Measurements from ENCODE around the gene FITM2.
"Not testable (repeated sequence)": the region's sequence is repeated elsewhere in the genome, so short reads cannot be mapped to it uniquely, and the experiment has no call there.

FITM2 gene

GRCh38 chr20:44331201-44331600 lies 20.2 kb upstream of the FITM2 start:
- no peak for DNase-seq

GRCh38 chr20:44328428-44328827 lies 17.4 kb upstream of the FITM2 start:
- DNase-seq, result no peak

DNA sequence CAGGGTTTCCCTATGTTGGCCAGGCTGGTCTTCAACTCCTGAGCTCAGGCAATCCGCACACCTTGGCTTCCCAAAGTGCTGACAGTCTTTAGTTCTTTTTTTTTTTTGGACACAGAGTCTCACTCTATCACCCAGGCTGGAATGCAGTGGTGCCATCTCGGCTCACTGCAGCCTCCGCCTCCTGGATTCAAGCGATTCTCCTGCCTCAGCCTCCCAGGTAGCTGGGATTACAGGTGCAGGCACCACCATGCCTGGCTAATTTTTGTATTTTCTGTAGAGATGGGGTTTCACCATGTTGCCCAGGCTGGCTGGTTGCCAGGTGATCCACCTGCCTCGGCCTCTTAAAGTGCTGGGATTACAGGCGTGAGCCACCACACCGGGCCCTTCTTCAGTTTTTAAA lies 16.7 kb upstream of the FITM2 start:
- DNase-seq, result not testable (repeated sequence)

DNA sequence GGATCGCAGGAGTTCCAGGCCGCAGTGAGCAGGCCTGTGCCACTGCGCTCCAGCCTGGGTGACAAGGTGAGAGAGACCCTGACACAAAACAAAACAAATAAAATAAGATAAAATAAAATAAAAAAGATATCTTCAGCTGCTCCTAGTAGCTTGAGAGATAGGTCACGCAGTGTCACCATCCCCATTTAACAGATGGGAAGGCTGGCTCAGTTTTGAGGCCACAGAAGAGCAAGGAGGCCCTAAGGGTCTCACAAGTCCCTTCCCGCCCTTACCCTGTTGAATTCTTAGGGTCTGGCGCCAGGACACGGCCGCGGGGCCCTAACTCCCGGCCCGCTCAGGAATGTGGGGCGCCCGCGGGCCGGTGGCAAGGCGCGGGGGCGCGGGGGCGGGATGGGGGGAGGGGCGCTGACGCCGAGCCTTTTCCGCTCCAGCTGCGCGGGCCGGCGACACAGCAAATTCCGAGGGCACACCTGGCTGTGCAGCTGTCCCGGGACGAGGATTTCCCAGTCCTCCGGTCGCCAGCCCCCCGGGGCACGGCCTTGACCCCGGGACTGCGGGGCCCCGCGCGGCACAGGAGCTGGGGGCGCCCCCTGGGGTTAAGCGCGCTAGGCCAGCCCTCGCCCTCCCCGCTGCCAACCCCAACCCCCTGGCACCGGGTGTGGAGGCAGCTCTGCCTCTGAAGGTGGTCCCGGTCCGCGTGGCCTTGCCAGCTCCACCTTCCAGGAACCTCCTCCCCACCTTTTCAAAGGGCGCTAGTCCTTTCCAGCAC lies 15.6 kb upstream of the FITM2 start:
- no peak for DNase-seq

DNA sequence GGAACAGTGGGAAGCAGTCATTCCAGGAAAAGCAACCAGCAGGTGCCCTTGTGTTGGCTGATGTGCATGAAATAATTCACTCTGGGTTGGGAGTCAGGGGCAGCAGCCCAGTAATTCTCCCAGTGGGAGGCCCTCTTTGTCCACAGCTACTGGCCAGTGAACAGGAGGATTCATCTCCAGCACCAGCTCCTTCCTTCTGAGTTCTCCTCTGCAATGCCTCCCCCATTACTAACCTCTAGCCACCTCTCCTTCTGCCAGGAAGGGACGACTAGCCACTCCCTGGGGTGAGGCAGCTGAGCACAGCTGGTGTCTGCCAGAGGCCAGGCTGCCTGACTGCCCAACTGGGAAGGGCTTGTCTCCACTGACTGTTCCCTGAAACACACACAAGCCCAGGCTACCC lies 13.3 kb upstream of the FITM2 start:
- DNase-seq, result no peak

DNA sequence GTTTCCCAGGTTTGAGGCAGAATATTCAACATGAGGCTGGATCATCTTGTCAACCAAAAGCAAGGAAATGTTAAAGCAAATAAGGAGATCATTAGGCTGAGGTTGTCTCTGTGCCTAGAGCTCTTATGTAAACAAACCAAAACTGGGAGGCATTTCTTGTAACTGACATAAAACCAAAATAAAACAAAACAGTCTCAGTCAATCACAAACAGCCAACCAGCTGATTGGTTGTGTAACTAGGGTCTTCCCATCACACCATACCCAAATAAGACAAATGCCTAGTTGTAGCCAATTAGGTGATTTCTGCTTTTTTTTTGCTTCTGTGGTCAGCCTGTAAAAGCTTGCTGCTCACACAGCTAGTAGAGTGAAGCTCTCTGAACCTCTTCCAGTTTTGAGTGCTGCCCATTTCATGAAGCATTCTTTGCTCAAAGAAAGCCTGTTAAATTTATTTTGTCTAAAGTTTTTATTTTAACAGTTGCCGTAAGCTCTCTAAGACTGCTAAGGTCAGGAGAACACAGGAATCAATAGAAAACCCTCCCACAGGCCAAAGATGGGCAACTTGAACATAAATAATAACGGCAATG lies 8.9 kb upstream of the FITM2 start:
- DNase-seq, result no peak

- no peak for DNase-seq
Measured at GRCh38 chr20:44314870-44315269, 3.9 kb upstream of the FITM2 start.

- DNase-seq, result no peak
Measured at GRCh38 chr20:44309763-44310663, 989 bp downstream of the FITM2 start.

GRCh38 chr20:44306927-44307326 lies 4.1 kb downstream of the FITM2 start:
- no peak for DNase-seq

GRCh38 chr20:44304383-44304782 lies 6.6 kb downstream of the FITM2 start:
- no peak for DNase-seq

GRCh38 chr20:44302736-44303135 lies 8.3 kb downstream of the FITM2 start:
- DNase-seq, result no peak

GRCh38 chr20:44302026-44302669 lies 8.9 kb downstream of the FITM2 start:
- DNase-seq, result no peak

DNA sequence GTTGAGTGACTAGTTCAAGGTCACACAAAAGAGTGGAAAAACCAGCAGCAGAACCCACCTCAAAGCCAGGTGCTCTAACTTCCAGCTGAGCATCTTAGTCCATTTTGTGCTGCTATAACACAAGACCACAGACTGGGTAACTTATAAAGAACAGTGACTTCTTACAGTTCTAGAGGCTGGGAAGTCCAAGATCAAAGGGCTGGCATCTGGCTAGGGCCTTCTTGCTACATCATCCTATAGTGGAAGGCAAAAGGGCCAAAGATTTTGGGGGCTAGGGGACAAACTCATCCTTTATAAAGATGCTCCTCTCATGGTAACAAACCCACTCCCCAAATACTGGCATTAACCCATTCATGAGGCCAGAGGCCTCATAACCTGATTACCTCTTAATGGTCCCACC lies 9.7 kb downstream of the FITM2 start:
- DNase-seq, result no peak

- not testable (repeated sequence) for DNase-seq
Measured at GRCh38 chr20:44299011-44299535, 11.9 kb downstream of the FITM2 start.

DNA sequence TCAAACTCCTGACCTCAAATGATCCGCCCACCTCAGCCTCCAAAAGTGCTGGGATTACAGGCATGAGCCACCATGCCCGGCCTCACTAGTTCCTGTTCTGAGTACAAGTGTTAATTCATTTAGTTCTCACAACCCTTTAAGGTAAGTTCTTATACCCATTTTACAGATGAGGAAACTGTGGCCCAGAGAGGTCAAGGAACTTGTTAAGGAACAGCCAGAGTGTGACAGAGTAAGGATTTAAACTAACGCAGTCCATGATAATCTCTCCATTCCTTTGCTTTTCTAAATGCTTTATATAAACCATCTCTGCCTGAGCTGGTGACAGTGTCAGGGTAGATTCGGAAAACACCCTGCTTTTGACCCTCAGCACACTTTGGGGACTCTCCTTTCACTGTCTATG lies 13.3 kb downstream of the FITM2 start:
- no peak for DNase-seq

DNA sequence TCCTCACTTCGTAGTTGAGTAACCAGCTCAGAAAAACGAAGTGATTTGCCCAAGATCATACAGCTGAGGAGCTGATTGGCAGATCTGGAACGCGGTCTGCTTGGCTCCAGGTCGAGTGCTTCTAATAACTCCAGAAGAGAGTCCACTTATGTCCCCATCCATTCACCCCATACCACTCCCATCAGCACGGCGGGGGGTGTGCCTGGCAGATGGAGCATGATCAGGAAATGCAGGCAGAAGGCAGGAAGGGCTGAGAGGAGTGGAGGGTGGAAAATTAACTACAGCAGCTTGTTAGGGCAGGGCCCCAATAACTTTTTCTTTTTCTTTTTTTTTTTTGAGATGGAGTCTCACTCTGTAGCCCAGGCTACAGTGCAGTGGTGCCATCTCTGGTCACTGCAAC lies 15.0 kb downstream of the FITM2 start:
- DNase-seq, result no peak

DNA sequence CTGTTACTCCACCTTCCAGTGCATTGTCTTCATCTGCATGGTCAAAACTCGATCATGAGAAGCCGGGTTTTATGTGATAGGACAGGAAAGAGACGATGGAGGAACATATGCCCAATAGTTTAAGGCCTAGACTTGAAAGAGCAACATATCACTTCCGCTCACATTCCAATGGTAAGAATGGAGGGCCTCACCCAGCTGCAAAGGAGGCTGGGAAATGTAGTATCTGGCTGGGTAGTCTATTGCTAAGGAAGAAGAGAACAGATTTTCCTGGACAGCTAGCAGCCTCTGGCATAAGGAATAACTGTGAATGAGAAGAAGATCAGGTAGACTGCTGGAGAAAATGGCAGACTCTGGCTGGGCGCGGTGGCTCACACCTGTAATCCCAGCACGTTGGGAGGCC lies 19.2 kb downstream of the FITM2 start:
- DNase-seq, result no peak

GRCh38 chr20:44288252-44288651 lies 22.8 kb downstream of the FITM2 start:
- DNase-seq, result no peak

DNA sequence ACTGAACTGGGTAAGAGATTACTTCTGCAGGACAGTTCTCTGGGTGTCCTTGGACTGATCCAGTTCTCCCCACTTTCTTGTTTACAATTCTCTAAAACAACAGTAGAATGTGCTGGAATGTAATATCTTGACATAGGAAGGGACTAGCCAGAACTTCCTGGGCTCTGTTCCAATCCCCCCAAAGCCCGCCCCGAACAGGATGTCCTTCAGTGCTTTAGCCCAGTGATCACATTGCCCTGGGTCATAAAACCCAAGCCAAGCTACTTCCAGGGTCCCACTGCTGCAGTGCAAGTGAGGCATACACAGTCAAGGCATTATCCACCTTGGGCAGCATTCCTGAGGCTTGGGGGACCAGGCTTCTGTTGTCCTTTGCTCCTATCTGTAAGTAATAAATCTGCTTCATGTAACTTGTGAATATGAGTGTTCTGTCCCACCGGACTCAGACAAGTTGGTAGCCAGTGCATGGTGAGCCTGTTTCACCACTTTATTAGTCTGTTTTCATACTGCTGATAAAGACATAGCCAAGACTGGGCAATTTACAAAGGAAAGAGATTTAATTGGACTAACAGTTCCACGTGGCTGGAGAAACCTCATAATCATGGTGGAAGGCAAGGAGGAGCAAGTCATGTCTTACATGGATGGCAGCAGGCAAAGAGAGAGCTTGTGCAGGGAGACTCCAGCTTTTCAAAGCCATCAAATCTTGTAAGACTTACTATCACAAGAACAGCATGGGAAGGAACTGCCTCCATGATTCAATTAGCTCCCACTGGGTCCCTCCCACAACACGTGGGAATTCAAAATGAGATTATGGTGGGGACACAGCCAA lies 23.5 kb downstream of the FITM2 start:
- DNase-seq, result no peak

- DNase-seq, result no peak
Measured at GRCh38 chr20:44284032-44284431, 27.0 kb downstream of the FITM2 start.

DNA sequence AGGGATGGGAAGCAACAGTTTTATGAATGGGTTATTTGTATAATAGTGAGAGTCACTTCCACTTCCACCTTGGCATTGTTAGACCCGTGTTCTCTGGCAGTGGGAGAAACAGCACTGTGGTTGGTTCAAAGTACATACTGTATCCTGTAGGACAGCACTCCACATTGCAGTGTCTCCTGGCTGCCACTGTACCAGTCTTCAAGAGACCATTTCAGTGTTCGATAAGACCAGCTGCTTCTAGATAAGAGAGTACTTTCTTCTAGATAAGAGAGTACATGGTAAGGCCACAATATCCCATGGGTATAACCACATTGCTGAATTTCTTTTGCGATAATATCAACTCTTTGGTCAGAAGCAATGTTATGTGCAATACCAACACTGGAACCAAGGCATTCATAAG lies 28.8 kb downstream of the FITM2 start:
- DNase-seq, result no peak

GRCh38 chr20:44280387-44280786 lies 30.6 kb downstream of the FITM2 start:
- DNase-seq, result no peak

Measured in activated CD4-positive, CD25-positive, alpha-beta regulatory T cell (primary cell).